OCI-LY3 (cell line): Measurements from ENCODE around the gene IRAK1.

ENCODE experiments used
- H2AFZ ChIP-seq: fragments of 200-600, 300-600 bp; shearing (Covaris generic); 2 replicates; pipeline ENCODE4 v1.6.0; 2014; ENCODE audit warnings: antibody characterized with exemption, low read depth, low read length
- H3K27ac ChIP-seq: fragments of 200-600, 300-600 bp; sonication (generic); 2 replicates; pipeline ENCODE4 v1.5.1; 2014; ENCODE audit warnings: mild to moderate bottlenecking, low read length, moderate library complexity, mixed read lengths
- H3K27me3 ChIP-seq: fragments of 200-600, 300-600 bp; sonication (generic); 2 replicates; pipeline ENCODE4 v1.6.1; 2014; ENCODE audit warnings: low read depth, low read length, mixed read lengths
- H3K36me3 ChIP-seq: fragments of 200-600, 300-600 bp; sonication (generic); replicated peaks from 2 replicates; pipeline ENCODE3; 2014; ENCODE audit warnings: low read depth, low read length, mixed read lengths
- H3K4me1 ChIP-seq: fragments of 300-600, 200-600 bp; sonication (generic); 2 replicates; pipeline ENCODE4 v1.6.1; 2014; ENCODE audit warnings: low read length, mixed read lengths
- H3K4me2 ChIP-seq: fragments of 200-600, 300-600 bp; sonication (generic); 2 replicates; pipeline ENCODE4 v1.6.1; 2014; ENCODE audit warnings: low read length, mixed read lengths
- H3K4me3 ChIP-seq: fragments of 300-600, 200-600 bp; sonication (generic); 2 replicates; pipeline ENCODE4 v1.5.1; 2014; ENCODE audit warnings: antibody characterized with exemption, mild to moderate bottlenecking, low read length, moderate library complexity
- H3K79me2 ChIP-seq: fragments of 300-600, 200-600 bp; shearing (Covaris generic); 2 replicates; pipeline ENCODE4 v1.6.1; 2014; ENCODE audit warnings: mild to moderate bottlenecking, low read length, mixed read lengths
- H3K9ac ChIP-seq: fragments of 300-600, 200-600 bp; shearing (Covaris generic); 2 replicates; pipeline ENCODE4 v1.6.0; 2014; ENCODE audit warnings: mild to moderate bottlenecking, low read length, moderate library complexity
- H3K9me3 ChIP-seq: fragments of 200-600, 300-600 bp; shearing (Covaris generic); 2 replicates; pipeline ENCODE4 v1.6.1; 2014; ENCODE audit warnings: low read length, mixed read lengths; ENCODE audit not compliant: insufficient read depth
- H4K20me1 ChIP-seq: fragments of 200-600, 300-600 bp; sonication (generic); 2 replicates; pipeline ENCODE4 v1.6.1; 2016; ENCODE audit warnings: low read length, mixed read lengths; ENCODE audit not compliant: insufficient read depth
- CTCF ChIP-seq: fragments of 200-600, 300-600 bp; sonication (generic); IDR thresholded peaks from 2 replicates; pipeline ENCODE4 v1.5.1; 2014; ENCODE audit warnings: antibody characterized with exemption, low read length, low read depth
- EZH2phosphoT487 ChIP-seq: fragments of 200-600 bp; shearing (Covaris generic); IDR thresholded peaks from 2 replicates; pipeline ENCODE4 v1.6.1; 2018; ENCODE audit warnings: antibody characterized with exemption, mixed run types, low read depth

The IRAK1 gene

DNA sequence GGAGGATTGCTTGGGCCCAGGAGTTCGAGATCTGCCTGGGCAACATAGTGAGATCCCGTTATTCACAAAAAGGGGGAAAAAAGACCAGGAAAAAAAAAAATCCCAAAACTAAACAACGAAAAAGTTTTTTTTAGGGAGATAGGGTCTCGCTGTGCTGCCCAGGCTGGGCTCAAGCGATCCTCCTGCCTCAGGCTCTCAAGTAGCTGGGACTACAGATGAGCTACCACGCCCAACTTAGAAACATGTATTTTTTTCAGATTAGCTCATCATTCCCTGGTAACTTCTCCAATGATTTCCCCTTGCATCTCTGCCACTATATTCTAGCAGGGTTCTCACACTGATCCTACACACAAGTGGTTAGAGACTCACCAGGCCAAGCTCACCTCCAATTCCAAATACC is 24.4 kb upstream of the IRAK1 start:
- Histone ChIP-seq H3K27ac (no peak overlapping the region), H3K36me3 (peaks cover 3% of the 10 kb centered on the region), H3K4me1 (no peaks in the 10 kb centered on the region), H3K79me2 (peaks cover 4% of the 10 kb centered on the region; the same call in 1 of the 2 replicates), H3K9me3 (no peaks in the 10 kb centered on the region), H3K4me2 (no peak overlapping the region), H3K27me3 (no peaks in the 10 kb centered on the region), H3K9ac (no peak overlapping the region), H4K20me1 (0 out of 2 replicates have a peak, but pooled peaks cover 5% of the 10 kb centered on the region), H2AFZ (no peak overlapping the region), H3K4me3 (no peak overlapping the region)
- TF ChIP-seq EZH2phosphoT487 (no peak), CTCF (no peak)

GRCh38 chrX:154043003-154043763 is 23.5 kb upstream of the IRAK1 start:
- H3K4me2 ChIP-seq, result no peak overlapping the region
- H4K20me1 ChIP-seq, result peaks cover 8% of the 10 kb centered on the region; the same call in 1 of the 2 replicates
- no peak for TF ChIP-seq CTCF
- TF ChIP-seq EZH2phosphoT487, result no peak
- H3K27me3 ChIP-seq, result no peaks in the 10 kb centered on the region
- H3K9ac ChIP-seq, result no peak overlapping the region
- H2AFZ ChIP-seq, result no peak overlapping the region
- H3K9me3 ChIP-seq, result no peaks in the 10 kb centered on the region
- H3K4me1 ChIP-seq, result no peaks in the 10 kb centered on the region
- H3K36me3 ChIP-seq, result peaks cover 3% of the 10 kb centered on the region
- H3K4me3 ChIP-seq, result no peak overlapping the region
- no peak overlapping the region for H3K27ac ChIP-seq
- H3K79me2 ChIP-seq, result peaks cover 4% of the 10 kb centered on the region; the same call in 1 of the 2 replicates

GRCh38 chrX:154040863-154041262 is 21.2 kb upstream of the IRAK1 start:
- Histone ChIP-seq H4K20me1 (peaks cover 14% of the 10 kb centered on the region), H3K4me3 (no peak overlapping the region), H2AFZ (no peak overlapping the region), H3K27me3 (no peaks in the 10 kb centered on the region), H3K9ac (no peak overlapping the region), H3K9me3 (no peaks in the 10 kb centered on the region), H3K27ac (no peak overlapping the region), H3K4me2 (no peak overlapping the region), H3K36me3 (peaks cover 3% of the 10 kb centered on the region), H3K4me1 (peaks cover 7% of the 10 kb centered on the region), H3K79me2 (peaks cover 10% of the 10 kb centered on the region; the same call in 1 of the 2 replicates)
- no peak for TF ChIP-seq EZH2phosphoT487
- TF ChIP-seq CTCF, result no peak

DNA sequence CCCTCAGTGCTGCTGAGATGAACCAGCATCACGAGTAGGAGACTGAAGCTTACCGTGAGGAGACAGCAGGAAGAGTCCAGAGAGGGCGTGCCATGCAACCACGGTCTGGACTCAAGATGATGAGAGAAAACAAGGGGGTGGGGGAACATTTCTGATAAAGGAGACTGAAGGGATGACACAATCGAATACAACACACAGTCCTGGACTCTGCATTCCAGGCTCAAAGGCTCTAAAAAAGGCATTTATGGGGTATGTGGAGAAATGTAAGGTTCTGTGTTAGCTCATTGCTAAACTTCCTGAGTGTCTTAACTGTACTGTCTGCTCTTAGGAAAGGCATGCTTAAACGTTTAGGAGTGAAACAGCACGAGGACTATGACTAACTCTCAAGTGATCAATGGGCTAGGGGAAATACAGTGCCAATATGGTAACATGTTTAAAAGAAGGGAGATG is 20.6 kb upstream of the IRAK1 start:
- Histone ChIP-seq H3K9ac (no peak overlapping the region), H3K79me2 (peaks cover 10% of the 10 kb centered on the region; the same call in 1 of the 2 replicates), H3K9me3 (no peaks in the 10 kb centered on the region), H3K4me3 (no peak overlapping the region), H3K27me3 (no peaks in the 10 kb centered on the region), H2AFZ (no peak overlapping the region), H3K4me2 (no peak overlapping the region), H3K36me3 (peaks cover 3% of the 10 kb centered on the region), H3K27ac (no peak overlapping the region), H4K20me1 (peaks cover 14% of the 10 kb centered on the region), H3K4me1 (peaks cover 7% of the 10 kb centered on the region)
- TF ChIP-seq CTCF (no peak), EZH2phosphoT487 (no peak)
